Measurements from ENCODE around the gene RAD51B. TPM values are rescaled to one million over a fixed set of nuclear protein-coding genes. Genes with fewer than 3 reads are reported as not detected.

Gene RAD51B
- total RNA-seq, 1 experiment from 2014 or later: 20.0 TPM

GRCh38 chr14:68106905-68107304, 287.3 kb downstream of the RAD51B start:
- no peak for TF ChIP-seq POLR2AphosphoS5 (IDR thresholded peaks at IDR 0.05; ENCODE audit: low read depth, low read length)
- TF ChIP-seq EZH2 (IDR thresholded peaks at IDR 0.05): no peak
- no peak for TF ChIP-seq SRF (IDR thresholded peaks at IDR 0.05; ENCODE audit: low read depth)
- TF ChIP-seq ZNF274 (IDR thresholded peaks at IDR 0.05; ENCODE audit: low read depth, low read length): no peak
- TF ChIP-seq SP1 (IDR thresholded peaks at IDR 0.05; ENCODE audit: low read depth): no peak
- TF ChIP-seq MAX (IDR thresholded peaks at IDR 0.05): no peak
- no peak for TF ChIP-seq EGR1 (IDR thresholded peaks at IDR 0.05; ENCODE audit: low read depth)
- no peak for TF ChIP-seq CEBPB (IDR thresholded peaks at IDR 0.05; ENCODE audit: low read depth)
- TF ChIP-seq ZFX (IDR thresholded peaks at IDR 0.05): no peak
- no peak for TF ChIP-seq ELF1 (IDR thresholded peaks at IDR 0.05; ENCODE audit: borderline replicate concordance, low read depth)
- TF ChIP-seq SIN3A (IDR thresholded peaks at IDR 0.05; ENCODE audit: low read depth): no peak
- no peak for TF ChIP-seq REST (IDR thresholded peaks at IDR 0.05; ENCODE audit: low read depth)
- no peak for TF ChIP-seq ATF3 (IDR thresholded peaks at IDR 0.05)
- no peak for TF ChIP-seq YY1 (IDR thresholded peaks at IDR 0.05; ENCODE audit: extremely low read depth, insufficient replicate concordance, low read depth, low read length)
- TF ChIP-seq RAD21 (IDR thresholded peaks at IDR 0.05; ENCODE audit: low read depth): no peak
- TF ChIP-seq TCF7L2 (IDR thresholded peaks at IDR 0.05; ENCODE audit: borderline replicate concordance, extremely low read depth, insufficient read depth, insufficient read length): no peak
- no peak for TF ChIP-seq FOSL1 (IDR thresholded peaks at IDR 0.05; ENCODE audit: low read depth)
- no peak for TF ChIP-seq ZBTB33 (IDR thresholded peaks at IDR 0.05; ENCODE audit: extremely low read depth, insufficient replicate concordance, low read length)
- BruUV-seq (replicated peaks): no TSS peak
- H3K27ac ChIP-seq (ENCODE audit: low read depth, low read length): no peak overlapping the region
- no peak overlapping the region for H3K4me2 ChIP-seq (ENCODE audit: low read length)
- intact Hi-C loops (cut with micrococcal nuclease): no loop called here
- H2AFZ ChIP-seq (ENCODE audit: low read depth, low read length, poor library complexity, severe bottlenecking): no peak overlapping the region
- ChIA-PET RAD21 (ENCODE audit: low non-redundant PET in 1 of 2, low total read pairs in 2 of 2, uncharacterized antibody in 2 of 2, unreplicated experiment in 2 of 2) (no interaction called here), POLR2A (no interaction called here), CTCF (no interaction called here)
- ATAC-seq: no peak
- H3K79me2 ChIP-seq (ENCODE audit: insufficient read depth, low read length): no peaks in the 10 kb centered on the region
- no peak for DNase-seq (ENCODE audit: low read depth, low spot score)
- peaks cover 0 to 26% of the 10 kb centered on the region in 2 experiments; a peak in 2 of 4 replicates for H3K4me1 ChIP-seq (ENCODE audit: control insufficient read depth in 1 of 2, insufficient read depth in 2 of 2, low read length in 2 of 2)
- H3K36me3 ChIP-seq (ENCODE audit: control insufficient read depth in 1 of 2, insufficient read depth in 2 of 2, low read length in 2 of 2): no peaks in the 10 kb centered on the region
- no peaks in the 10 kb centered on the region for H4K20me1 ChIP-seq (ENCODE audit: insufficient read depth)
- H3K9me3 ChIP-seq (ENCODE audit: control insufficient read depth in 1 of 2, insufficient read depth in 1 of 2, low read depth in 1 of 2, low read length in 2 of 2): peaks cover 2 to 5% of the 10 kb centered on the region in 2 experiments; a peak in 2 of 4 replicates
- no peak overlapping the region for H3K4me3 ChIP-seq (replicated peaks in 1 of 2; ENCODE audit: low read depth in 1 of 2, low read length in 2 of 2)
- H3K27me3 ChIP-seq (ENCODE audit: insufficient read depth, low read length): no peaks in the 10 kb centered on the region
- H3K9me2 ChIP-seq (ENCODE audit: insufficient read depth): no peaks in the 10 kb centered on the region
- no peak overlapping the region for H3K9ac ChIP-seq (ENCODE audit: low read length)

Measured in HCT116 (cell line).